Measurements from ENCODE around the gene RIC8A. TPM values are rescaled to one million over a fixed set of nuclear protein-coding genes. Genes with fewer than 3 reads are reported as not detected.
"Not testable (repeated sequence)": the region's sequence is repeated elsewhere in the genome, so short reads cannot be mapped to it uniquely, and the experiment has no call there.

Gene RIC8A
- total RNA-seq, 1 donor, result 97.5 TPM

DNA sequence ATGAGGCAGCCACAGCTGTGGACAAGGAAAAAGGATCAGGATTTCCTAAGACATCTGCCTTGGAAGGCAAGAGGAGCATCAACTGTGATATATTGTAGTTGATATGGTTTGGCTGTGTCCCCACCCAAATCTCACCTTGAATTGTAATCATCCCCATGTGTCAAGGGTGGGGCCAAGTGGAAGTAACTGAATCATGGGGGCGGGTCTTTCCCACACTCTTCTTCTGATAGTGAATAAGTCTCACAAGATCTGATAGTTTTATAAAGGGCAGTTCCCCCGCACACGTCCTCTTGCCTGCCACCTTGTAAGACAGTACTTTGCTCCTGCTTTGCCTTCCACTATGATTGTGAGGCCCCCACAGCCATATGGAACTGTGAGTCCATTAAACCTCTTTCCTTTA, 10.2 kb downstream of the RIC8A start:
- no peak for DNase-seq (ENCODE audit: low read depth in 2 of 3, low spot score in 2 of 3)

DNA sequence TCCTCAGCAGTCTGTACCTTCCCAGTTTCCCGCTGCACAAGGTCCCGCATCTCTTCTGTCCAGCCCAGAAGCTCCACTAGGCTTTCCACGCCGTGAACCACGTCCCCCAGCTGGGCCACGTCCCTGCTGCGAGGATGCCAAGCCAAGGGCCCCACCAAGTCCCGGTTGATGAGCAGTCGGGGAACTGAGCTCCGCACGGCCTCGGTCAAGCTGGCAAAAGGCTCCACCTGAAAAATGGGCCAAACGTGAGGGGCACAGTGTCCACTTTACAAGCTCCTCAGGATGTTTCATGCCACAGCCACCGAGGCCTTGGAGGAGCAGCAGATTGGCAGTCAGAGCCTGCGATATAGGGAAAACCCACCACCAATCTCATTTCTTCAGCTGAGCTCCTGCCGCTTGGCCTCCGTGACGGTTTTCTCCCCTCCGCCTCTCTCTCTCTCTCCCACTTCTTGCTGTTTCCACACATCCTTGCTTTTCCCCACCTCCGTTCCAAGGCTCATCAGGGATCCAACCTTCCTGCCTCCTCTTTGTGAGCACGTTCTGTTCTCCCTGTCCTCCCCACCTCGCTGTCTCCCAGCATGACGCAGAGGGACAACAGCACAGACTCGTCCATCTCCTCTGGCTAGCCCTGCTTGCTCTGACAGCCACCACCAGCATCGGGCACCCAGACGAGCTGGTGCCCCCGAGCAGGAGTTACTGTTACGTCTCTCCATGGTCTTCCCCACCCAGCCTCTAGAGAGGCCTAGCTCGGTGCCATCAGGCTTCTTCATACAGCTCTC, 11.5 kb downstream of the RIC8A start:
- no peak for DNase-seq (ENCODE audit: low read depth in 2 of 3, low spot score in 2 of 3)

DNA sequence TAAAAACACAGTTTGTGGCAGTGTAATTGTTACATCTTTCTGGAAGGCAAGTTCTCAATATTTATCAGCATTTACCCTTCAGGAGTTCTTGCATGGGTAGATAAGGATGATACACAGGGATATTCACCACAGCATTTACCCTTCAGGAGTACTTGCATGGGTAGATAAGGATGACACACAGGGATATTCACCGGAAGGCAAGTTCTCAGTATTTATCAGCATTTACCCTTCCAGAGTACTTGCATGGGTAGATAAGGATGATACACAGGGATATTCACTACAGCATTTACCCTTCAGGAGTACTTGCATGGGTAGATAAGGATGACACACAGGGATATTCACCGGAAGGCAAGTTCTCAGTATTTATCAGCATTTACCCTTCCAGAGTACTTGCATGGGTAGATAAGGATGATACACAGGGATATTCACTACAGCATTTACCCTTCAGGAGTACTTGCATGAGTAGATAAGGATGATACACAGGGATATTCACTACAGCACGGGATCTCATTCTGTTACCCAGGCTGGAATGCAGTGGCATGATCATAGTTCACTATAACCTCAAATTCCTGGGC, 13.2 kb downstream of the RIC8A start:
- peak in 1 of 3 donors; percentile 27 for DNase-seq (ENCODE audit: low read depth in 2 of 3, low spot score in 2 of 3)

DNA sequence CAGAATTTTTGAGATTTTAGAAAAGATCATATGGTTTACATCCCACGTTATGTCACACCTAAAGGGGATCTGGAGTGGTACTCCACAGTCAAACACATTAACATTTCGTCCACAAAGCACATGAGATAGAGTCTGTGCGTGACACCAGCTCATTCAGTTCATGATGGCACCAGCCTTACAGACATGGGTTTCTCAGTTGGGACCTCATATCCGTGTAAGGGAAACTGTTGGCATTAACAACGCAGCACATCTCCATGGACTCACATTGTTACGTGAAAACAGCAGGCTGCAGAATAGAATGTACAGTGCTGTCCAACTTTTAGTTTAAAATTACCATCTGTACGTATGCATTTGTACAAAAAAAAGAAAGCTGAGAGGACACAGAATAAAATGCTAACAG, 14.0 kb downstream of the RIC8A start:
- no peak for DNase-seq (ENCODE audit: low read depth in 2 of 3, low spot score in 2 of 3)

DNA sequence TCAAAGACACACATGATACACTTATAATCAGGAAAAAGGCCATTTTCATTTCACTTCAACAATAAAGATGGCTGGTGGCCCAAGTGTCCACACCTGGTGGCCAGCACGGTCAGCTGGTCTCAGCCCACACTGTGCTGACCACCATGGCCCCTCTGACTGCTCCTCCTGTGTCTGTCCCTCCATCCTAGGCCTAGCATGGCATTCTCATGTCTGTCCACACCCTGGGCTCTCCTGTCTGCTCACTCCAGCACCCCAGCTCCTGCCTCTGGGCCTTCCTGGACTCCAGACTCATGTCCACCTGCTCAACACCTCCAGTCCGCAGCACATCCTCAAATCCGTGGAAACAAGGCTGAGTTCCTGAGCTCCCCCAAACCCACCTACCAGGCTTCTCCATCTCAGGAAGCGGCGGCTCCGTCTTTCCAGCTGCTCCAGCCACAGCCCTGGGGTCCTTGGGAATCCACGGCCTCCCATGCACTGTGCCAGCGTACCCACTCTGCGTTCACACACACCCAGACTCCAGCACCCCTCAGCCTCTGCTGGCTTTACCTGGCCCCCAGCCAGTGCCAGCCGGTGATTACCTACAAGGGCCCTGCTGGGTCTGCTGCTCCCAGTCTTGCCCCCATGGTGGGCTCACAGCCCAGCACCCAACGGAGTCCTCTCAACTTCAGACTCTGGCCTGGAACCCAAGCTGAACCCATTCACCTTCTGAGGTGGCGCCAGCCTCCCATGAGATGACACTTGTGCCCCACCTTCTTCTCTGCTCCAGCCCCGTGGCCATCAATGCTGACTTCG, 14.7 kb downstream of the RIC8A start:
- DNase-seq (ENCODE audit: low read depth in 2 of 3, low spot score in 2 of 3), result no peak

DNA sequence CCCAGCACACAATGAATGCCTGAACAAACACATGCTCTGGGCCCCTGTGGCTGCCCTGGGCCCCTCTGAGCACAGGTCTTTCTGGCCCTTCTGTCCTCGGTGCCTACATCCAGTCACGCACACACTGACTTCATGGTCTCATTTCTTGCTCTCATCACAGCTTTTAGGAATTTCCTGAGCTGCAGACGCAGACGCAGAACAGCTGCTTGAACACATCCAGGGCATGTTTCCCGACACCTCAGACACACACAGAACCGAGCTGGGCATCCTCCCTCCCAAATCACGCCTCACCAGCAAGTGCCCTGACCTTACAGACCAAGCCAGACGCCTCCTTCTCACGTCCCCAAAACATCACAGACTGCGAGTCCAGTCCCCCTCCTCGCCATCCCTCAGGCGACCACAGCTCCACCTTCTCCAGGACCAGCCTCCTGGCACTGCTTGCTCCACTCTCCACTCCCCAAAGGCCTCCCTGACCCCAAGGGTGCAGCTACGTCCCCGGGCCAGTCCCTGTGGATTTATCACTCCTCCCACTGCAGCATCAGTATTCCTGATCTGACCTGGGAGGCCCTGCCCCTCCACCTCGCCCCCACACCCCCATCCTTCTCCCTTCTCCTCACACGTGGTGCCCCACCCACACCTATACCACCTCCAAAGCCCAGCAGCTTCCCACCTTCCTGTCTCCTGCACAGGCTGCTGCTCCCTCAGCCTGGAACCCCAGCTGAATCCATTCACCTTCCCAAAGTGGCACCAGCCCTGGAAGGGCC, 15.7 kb downstream of the RIC8A start:
- no peak for DNase-seq (ENCODE audit: low read depth in 2 of 3, low spot score in 2 of 3)

DNA sequence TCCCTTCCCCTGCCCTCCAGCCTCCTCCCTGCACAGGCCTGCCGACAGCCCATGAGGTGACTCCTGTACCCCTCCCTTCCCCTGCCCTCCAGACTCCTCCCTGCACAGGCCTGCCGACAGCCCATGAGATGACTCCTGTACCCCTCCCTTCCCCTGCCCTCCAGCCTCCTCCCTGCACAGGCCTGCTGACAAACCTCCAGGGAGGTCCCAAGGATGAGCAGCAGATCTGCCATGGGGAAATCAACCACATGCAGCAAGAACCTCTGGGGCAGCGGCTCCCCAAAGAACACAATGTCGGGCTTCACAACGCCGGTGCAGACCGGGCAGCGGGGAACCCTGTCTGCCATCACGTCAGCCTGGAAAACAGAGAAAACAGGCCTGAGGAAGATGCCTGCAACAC, 16.4 kb downstream of the RIC8A start:
- DNase-seq (ENCODE audit: low read depth in 2 of 3, low spot score in 2 of 3), result no peak

DNA sequence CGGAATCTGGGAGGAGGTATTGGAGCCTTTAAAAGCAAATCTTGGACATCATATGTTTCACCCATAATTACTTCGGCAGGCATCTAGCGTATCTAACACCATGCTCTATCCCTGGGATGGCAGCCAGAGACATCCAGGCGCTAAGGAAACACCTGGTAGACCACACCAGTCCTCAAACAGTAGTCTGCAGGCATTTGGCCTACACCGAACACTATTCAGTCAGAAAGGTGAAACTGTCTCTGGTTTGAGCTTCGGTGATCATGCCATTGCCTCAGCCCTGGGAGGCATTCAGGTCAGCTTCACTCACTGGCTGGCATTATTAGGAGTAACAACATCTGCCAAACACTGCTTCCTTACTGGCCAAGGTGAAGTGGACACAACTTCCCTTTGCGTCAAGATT, 16.9 kb downstream of the RIC8A start:
- DNase-seq (ENCODE audit: low read depth in 2 of 3, low spot score in 2 of 3), result no peak

DNA sequence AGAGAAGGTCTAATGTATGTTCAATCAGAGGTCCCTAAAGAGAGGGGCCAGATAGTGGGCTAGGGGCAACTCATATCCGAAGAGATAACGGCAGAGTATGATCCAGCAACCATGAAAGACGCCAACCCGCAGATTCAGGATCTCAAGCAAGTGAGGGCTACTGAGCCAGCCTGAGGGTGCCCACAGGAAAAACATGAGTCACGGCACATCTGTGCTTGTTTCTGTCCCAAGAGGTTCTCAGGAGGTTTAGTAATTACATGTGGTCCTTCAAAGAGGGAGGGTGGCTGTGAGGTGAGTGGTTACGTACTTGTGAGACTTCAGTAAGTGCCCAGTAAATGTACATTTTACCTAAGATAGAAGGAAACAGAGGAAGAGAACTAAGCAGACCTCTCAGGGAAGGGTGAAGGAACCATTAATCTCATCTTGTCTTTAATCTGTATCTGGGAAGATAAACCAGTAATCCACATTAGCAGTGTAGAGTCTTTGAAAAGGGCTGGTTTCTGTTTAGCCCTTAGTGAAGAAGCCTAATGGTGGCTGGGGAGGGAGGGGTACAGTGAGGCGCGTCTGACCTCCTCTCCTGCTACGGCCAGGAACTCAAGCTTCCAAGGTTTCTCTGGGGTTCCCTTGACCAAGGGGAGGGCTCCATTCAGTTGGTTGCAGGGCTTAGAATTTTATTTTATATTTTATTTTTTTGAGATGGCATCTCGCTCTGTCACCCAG, 18.4 kb downstream of the RIC8A start:
- no peak for DNase-seq (ENCODE audit: low read depth in 2 of 3, low spot score in 2 of 3)

DNA sequence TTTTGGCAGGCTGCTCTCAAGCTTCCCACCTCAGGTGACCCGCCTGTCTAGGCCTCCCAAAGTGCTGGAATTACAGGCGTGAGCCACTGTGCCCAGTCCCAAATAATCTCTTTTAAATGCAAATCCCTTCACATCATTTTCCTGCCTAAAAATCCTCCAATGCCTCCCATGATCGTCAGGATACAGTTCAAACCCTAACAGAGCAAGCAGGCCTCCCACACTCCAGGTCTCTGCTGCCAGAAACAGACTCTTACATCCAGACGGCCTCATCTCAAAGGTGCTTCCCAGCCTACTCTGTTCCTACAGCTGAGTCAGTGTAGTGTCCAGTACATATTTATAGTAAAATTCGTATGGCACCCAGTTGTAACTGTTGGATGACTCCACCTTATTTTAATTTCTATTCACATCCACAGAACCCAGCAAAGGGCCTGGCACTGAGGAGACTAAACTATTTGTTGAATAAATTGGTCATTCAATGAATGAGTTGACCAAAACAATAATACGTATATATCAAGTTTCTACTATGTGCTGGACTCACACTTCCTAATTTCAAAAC, 20.4 kb downstream of the RIC8A start:
- DNase-seq (ENCODE audit: low read depth in 2 of 3, low spot score in 2 of 3), result no peak

DNA sequence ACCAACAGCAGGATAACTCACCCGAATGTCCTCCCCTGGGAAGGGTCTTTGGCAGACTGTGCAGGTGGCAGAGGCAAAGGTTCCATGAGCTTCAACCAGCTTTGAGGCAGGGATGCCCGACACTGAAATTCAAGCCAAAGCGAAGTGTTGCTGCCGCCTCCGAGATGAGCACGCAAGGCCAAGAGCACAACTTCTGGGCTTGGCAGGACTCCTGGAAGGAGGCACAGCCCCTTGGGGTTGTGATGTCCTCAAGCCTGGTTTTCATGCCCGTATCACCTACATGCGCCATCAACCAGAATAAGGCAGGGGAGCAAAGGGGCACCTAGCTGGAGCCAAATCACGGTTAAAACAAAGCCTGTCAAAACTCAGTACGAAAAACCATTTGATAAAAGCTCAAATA, 22.9 kb downstream of the RIC8A start:
- DNase-seq (ENCODE audit: low read depth in 2 of 3, low spot score in 2 of 3), result no peak

DNA sequence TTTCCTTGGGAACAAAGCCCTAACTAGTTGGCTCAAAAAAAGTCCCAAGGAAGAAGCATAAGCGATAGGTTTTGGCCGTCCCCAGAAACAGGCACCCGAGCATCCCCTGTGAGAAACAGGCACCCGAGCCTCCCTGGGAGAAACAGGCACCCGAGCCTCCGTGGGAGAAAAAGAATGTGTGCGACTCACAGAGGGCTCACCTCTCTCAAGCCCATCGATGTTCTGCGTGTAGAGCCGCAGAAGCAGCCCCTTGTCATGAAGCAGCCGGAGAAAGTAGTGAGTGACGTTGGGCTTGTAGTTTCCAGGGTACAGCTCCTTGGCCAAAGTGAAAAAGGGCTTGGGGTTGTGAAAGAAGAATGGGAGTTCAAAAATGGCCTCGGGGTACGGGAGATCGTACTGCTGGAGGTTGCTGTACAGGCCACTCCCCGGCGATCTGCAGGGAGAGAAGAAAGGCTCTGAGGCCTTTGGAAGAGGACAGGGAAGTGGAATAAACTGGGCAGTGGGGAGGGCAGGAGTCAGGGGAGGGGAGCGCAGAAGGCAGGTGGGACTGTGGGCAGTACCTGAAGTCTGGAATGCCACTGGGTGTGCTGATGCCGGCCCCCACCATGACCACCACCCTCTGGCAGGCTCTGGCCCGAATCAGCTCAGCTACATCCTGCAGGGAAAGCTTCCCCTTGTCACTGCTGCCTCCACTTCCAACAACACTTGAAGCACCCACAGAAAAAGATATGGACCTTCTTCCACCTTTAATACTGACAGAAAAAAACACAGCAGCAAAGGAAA, 25.5 kb downstream of the RIC8A start:
- no peak for DNase-seq (ENCODE audit: low read depth in 2 of 3, low spot score in 2 of 3)

DNA sequence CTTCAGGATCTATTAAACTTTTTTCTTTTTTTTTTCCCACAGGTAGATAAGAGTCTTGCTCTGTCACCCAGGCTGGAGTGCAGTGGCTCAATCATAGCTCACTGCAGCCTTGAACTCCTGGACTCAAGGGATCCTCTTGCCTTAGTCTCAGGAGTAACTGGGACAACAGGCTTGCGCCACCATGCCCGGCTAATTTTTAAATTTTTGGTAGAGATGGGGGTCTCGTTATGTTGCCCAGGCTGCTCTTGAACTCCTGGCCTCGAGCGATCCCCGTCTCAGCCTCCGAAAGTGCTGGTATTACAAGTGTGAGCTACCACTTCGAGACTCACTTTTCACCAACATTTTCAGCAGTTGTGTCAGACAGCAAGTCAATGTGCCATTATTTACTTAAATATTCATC, 27.7 kb downstream of the RIC8A start:
- DNase-seq (ENCODE audit: low read depth in 2 of 3, low spot score in 2 of 3), result no peak

DNA sequence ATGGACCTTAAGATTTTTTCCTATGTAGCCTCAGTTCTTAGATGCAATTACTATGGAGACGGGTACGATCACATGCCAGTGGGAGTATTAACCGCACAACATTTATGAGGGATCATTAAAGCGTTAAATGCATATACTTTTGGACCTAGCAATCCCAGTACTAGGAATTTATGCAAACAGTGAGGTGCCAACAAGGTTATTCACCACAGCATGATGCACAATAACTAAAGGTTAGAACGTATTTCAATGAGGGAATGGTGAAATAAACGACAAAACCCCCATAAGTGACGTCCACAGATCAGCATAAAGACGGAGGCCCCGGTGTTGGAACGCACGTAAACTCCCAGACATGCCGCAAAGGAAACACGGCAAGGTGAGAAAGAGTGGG, 28.1 kb downstream of the RIC8A start:
- peak in 2 of 3 donors; percentile 48 to 50 for DNase-seq (ENCODE audit: low read depth in 2 of 3, low spot score in 2 of 3)

DNA sequence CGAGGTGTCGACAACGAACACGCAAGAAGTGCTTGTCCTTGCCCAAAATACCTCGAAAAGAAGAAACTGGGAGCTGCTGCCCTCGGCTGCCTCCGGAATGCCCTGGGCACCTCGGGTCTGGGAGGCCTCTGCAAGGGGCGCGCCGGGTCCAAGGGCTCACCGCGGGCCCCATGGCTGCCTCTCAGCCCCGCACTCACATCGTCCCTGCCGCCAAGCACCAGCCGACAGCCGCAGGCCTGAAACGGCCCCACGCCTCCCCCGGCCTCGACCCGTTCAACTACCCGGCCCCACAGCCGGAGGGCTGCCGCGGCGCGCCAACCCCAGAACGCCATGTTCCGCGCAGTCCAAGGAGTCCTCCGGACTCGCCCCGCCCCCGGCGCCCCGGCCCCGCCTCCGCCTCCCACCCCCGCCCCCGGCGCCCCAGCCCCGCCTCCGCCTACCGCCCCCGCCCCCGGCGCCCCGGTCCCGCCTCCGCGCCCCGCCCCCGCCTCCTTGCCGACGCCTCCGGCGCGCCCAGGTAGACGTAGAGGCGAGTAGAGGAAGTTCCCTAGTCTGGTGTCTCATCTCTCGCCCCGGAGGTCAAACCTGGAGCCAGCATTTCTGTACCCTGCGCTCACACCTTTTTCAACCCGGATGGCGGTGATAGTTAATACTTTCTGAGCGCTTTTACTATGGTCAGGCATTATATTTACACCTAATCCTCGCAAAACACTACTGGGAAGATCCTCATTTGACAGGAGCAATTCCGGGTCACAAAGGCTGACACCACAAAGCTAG, 28.7 kb downstream of the RIC8A start, which contains the start of gene SIRT3:
TSS of gene SIRT3 (minus strand) at position 346 of the 777 bp plus-strand sequence. CDS start at position 332, 14 bp downstream.
- peak; percentile 74 to 90 (median 85) for DNase-seq (ENCODE audit: low read depth in 2 of 3, low spot score in 2 of 3)

DNA sequence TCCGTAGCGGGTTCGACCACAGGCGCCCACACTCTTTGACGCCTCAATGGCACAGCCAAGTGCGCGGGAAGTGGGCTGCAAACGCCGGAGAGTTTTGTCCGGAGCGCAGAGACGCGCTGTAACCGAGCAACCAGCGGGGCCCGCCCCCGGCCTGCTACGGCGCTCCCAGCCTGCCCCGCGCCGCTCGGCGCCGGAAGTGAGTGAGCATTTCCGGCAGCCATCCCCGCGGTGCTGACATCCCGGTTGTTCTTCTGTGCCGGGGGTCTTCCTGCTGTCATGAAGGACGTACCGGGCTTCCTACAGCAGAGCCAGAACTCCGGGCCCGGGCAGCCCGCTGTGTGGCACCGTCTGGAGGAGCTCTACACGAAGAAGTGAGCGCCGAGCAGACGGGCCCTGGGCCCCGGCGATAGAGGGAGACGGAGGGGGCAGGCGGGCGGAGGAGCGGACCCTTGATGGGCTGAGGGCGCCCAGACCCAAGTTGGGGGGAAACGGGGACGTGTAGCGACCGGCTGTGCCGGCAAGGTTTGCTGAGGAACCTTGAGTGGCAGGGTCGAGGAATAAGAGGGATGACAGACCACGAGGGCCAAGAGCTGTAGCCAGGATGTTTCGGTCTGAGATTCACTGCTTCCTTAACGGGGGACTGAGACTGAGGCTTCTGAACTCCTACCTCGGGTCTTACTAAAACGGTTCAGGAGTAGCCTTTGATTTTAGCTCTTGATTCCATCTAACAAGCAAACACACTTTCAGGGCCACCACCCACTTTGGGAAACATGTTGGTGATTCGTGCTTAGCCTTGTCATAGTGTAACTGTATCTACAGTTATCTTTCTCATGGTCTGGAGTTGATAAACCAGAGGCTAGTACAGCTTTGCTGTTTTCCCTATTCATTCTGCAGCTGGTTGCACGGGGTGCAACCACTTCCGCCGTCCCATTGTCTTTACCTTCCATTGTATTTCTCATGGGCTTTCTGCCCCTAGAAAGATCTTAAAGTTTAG, 29.6 kb downstream of the RIC8A start, which contains the start of gene PSMD13:
TSS of gene PSMD13 (plus strand) at position 203 of the 994 bp plus-strand sequence. CDS start at position 277, 74 bp downstream.
- peak; percentile 10 to 89 (median 88) for DNase-seq (ENCODE audit: low read depth in 2 of 3, low spot score in 2 of 3)

DNA sequence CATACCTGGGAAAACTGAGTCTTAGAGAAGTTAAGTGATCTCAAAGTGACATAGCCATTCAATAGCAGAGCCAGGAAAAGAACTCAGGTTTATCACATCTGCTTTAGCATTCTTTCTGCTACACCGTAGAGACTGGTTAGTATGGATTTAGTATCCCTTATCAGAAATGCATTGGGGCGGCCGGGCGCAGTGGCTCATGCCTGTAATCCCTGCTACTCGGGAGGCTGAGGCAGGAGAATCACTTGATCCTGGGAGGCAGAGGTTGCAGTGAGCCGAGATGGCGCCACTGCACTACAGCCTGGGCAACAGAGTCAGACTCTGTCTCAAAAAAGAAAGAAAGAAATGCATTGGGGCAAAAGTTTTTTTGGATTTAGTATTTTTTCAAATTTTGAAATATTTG, 30.8 kb downstream of the RIC8A start:
- DNase-seq (ENCODE audit: low read depth in 2 of 3, low spot score in 2 of 3), result not testable (repeated sequence)
